AG04450 (cell line): Measurements from ENCODE around the gene ZNF446. TPM values are rescaled to one million over a fixed set of nuclear protein-coding genes. Genes with fewer than 3 reads are reported as not detected.

Experiments
- CTCF ChIA-PET: fragments of 300-600, 350-600 bp; formaldehyde crosslinking; extraction: SDS; loops from one replicate; lab custom pipeline; 2022; ENCODE audit warnings: antibody characterized with exemption, inconsistent platforms; lab: Charles Lee
- POLR2A ChIA-PET: fragments of 350-600 bp; formaldehyde crosslinking; extraction: SDS; loops from one replicate; lab custom pipeline; 2021; ENCODE audit warnings: antibody characterized with exemption, inconsistent platforms; lab: Yijun Ruan, JAX
- DNase-seq: peaks from one replicate; pipeline ENCODE4 v3.0.0-alpha.2; 2011; ENCODE audit warnings: low read depth, low spot score
- H3K27ac ChIP-seq: one replicate; pipeline ENCODE4 v1.5.1; 2012; ENCODE audit warnings: low read depth, low read length, control low read depth
- H3K27me3 ChIP-seq: one replicate; pipeline ENCODE4 v1.6.0; 2012; ENCODE audit warnings: low read length; ENCODE audit not compliant: control insufficient read depth, insufficient read depth
- H3K4me3 ChIP-seq: 2 replicates; pipeline ENCODE4 v1.5.1; 2011; ENCODE audit warnings: mild to moderate bottlenecking, low read depth, low read length, control low read depth
- H3K9me3 ChIP-seq: 2 replicates; pipeline ENCODE4 v1.5.1; 2012; ENCODE audit warnings: low read length; ENCODE audit not compliant: control insufficient read depth, insufficient read depth
- CTCF ChIP-seq: IDR thresholded peaks from 2 replicates; pipeline ENCODE4 v1.5.1; 2011; ENCODE audit warnings: low read depth, low read length, control low read depth, inconsistent platforms
- polyA plus RNA-seq: library from polyadenylated mRNA; depleted of rRNA; stranded (reverse); fragments of >200 nt; gene quantifications from 2 replicates; pipeline ENCODE4 v1.2.3, GENCODE V29; 2011

Gene ZNF446
- polyA plus RNA-seq, 1 experiment, result 3.7 TPM

- no peak within 1 kb of the TSS for H3K27ac ChIP-seq
- peaks cover 2% of the 10 kb centered on the region for H3K27me3 ChIP-seq
- TF ChIP-seq CTCF, result no peak
Measured at GRCh38 chr19:58451358-58452101, 24.6 kb upstream of the ZNF446 start, which contains the start of gene ZNF324B. ZNF324B (plus strand) TSS chr19:58451622; CDS start chr19:58453702, 2,080 bp downstream.

GRCh38 chr19:58453743-58454142, 22.4 kb upstream of the ZNF446 start:
- TF ChIP-seq CTCF, result no peak
- ChIA-PET CTCF (no interaction called here), POLR2A (no interaction called here)
- Histone ChIP-seq H3K9me3 (peaks cover 9% of the 10 kb centered on the region; the same call in 1 of the 2 replicates), H3K27ac (no peak overlapping the region), H3K4me3 (no peak overlapping the region), H3K27me3 (no peaks in the 10 kb centered on the region)
- DNase-seq, result no peak

More at GRCh38 chr19:58451358-58452101, 24.6 kb upstream of the ZNF446 start, which contains the start of gene ZNF324B:
- Histone ChIP-seq H3K9me3 (peaks cover 9% of the 10 kb centered on the region; the same call in 1 of the 2 replicates), H3K4me3 (peak within 1 kb of the TSS; percentile 69)
- ChIA-PET POLR2A (interaction anchor here (0.5 to 1.2 kb wide), 6 partner anchors 9 to 281 kb away, joined by 3 to 7 read pairs (median 4); partner anchors contain the start of genes TRIM28, ZBTB45, ZNF132 and ZNF584), CTCF (interaction anchor here (1.1 kb wide), 1 partner anchor 9 kb away, joined by 3 read pairs; no protein-coding TSS in a partner anchor)
- peak; percentile 78 for DNase-seq

GRCh38 chr19:58455306-58455705, 20.8 kb upstream of the ZNF446 start:
- H3K4me3 ChIP-seq, result no peak overlapping the region
- no peaks in the 10 kb centered on the region for H3K27me3 ChIP-seq
- H3K27ac ChIP-seq, result no peak overlapping the region
- ChIA-PET CTCF (no interaction called here), POLR2A (no interaction called here)
- no peak for TF ChIP-seq CTCF
- H3K9me3 ChIP-seq, result no peaks in the 10 kb centered on the region
- no peak for DNase-seq

- Histone ChIP-seq H3K4me3 (no peak overlapping the region), H3K27me3 (no peaks in the 10 kb centered on the region), H3K27ac (no peak overlapping the region), H3K9me3 (no peaks in the 10 kb centered on the region)
- ChIA-PET CTCF (no interaction called here), POLR2A (no interaction called here)
- no peak for DNase-seq
- no peak for TF ChIP-seq CTCF
Measured at GRCh38 chr19:58456111-58456510, 20.0 kb upstream of the ZNF446 start.

GRCh38 chr19:58460039-58460438, 16.1 kb upstream of the ZNF446 start:
- Histone ChIP-seq H3K4me3 (no peak overlapping the region), H3K9me3 (no peaks in the 10 kb centered on the region), H3K27ac (no peak overlapping the region), H3K27me3 (no peaks in the 10 kb centered on the region)
- ChIA-PET POLR2A (interaction anchor here (0.7 kb wide), 1 partner anchor 9 kb away, joined by 3 read pairs; no protein-coding TSS in a partner anchor), CTCF (interaction anchor here (1.2 kb wide), 1 partner anchor 9 kb away, joined by 3 read pairs; the partner anchor contains the start of gene ZNF324B)
- no peak for DNase-seq
- TF ChIP-seq CTCF, result no peak
